ENCODE results near the gene CENPT. TPM values are rescaled to one million over a fixed set of nuclear protein-coding genes. Genes with fewer than 3 reads are reported as not detected.

Gene CENPT
- total and polyA plus RNA-seq, 2 of the 13 experiments (the other 11 are each of a cell fraction or from before 2014, with no cell fraction given), result 40.9 to 43.3 TPM

DNA sequence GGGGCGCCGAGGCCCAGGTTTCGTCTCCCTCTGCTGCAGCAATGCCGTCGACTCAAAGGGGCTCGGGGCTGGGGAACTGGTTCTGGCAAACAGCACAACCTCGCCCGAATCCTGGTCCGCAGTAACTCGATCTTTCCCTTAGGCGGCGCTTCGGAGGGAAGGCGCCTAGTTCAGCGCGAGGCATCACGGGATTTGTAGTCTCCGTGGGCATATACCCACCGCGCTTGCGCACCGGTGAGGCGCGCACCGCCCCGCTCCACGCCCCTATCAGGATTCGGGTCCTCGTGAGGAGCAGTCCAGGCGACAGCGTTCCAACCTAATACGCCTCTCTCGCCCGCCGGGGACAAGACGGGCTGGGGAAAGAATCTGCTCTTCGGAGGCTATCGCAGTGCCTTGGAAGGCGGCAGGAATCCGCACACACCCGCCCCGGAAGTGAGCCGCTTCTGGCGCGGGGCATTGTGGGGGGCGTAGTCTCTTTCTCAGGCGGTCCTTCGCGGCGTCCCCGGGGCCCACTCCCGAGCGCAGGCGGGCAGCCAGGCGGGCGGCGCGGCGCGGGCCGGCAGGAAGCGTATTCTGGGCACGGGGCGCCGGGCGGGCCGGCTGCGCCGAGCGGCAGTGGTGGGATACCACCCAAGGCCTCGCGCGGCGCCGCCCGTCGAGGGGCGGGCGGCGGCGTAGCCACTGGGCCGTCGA is 5.5 kb downstream of the CENPT start, which contains the start of gene THAP11 (continued):
- TF ChIP-seq, protein P1, sequence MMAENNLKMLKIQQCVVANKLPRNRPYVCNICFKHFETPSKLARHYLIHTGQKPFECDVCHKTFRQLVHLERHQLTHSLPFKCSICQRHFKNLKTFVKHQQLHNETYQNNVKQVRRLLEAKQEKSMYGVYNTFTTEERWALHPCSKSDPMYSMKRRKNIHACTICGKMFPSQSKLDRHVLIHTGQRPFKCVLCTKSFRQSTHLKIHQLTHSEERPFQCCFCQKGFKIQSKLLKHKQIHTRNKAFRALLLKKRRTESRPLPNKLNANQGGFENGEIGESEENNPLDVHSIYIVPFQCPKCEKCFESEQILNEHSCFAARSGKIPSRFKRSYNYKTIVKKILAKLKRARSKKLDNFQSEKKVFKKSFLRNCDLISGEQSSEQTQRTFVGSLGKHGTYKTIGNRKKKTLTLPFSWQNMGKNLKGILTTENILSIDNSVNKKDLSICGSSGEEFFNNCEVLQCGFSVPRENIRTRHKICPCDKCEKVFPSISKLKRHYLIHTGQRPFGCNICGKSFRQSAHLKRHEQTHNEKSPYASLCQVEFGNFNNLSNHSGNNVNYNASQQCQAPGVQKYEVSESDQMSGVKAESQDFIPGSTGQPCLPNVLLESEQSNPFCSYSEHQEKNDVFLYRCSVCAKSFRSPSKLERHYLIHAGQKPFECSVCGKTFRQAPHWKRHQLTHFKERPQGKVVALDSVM (CRISPR knock-in tag; IDR thresholded peaks at IDR 0.05), result peak; percentile 67
- TF ChIP-seq ZNF891 (CRISPR knock-in tag; IDR thresholded peaks at IDR 0.05), result peak; percentile 81; the same call in 1 of the 2 replicates
- no peak for TF ChIP-seq YY1 (IDR thresholded peaks at IDR 0.05; ENCODE audit: insufficient read depth, insufficient replicate concordance, low read depth, low read length)
- TF ChIP-seq, protein P2, sequence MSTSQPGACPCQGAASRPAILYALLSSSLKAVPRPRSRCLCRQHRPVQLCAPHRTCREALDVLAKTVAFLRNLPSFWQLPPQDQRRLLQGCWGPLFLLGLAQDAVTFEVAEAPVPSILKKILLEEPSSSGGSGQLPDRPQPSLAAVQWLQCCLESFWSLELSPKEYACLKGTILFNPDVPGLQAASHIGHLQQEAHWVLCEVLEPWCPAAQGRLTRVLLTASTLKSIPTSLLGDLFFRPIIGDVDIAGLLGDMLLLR (CRISPR knock-in tag; IDR thresholded peaks at IDR 0.05), result no peak
- TF ChIP-seq, protein P3, sequence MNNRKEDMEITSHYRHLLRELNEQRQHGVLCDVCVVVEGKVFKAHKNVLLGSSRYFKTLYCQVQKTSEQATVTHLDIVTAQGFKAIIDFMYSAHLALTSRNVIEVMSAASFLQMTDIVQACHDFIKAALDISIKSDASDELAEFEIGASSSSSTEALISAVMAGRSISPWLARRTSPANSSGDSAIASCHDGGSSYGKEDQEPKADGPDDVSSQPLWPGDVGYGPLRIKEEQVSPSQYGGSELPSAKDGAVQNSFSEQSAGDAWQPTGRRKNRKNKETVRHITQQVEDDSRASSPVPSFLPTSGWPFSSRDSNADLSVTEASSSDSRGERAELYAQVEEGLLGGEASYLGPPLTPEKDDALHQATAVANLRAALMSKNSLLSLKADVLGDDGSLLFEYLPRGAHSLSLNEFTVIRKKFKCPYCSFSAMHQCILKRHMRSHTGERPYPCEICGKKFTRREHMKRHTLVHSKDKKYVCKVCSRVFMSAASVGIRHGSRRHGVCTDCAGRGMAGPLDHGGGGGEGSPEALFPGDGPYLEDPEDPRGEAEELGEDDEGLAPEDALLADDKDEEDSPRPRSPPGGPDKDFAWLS (CRISPR knock-in tag; IDR thresholded peaks at IDR 0.05; ENCODE audit: borderline replicate concordance), result no peak
- peak; percentile 61 for TF ChIP-seq ZNF563 (CRISPR knock-in tag; IDR thresholded peaks at IDR 0.05)
- TF ChIP-seq ARID2 (CRISPR knock-in tag; IDR thresholded peaks at IDR 0.05; ENCODE audit: borderline replicate concordance), result peak; percentile 79; the same call in 1 of the 2 replicates
- no peak for TF ChIP-seq ZNF260 (CRISPR knock-in tag; IDR thresholded peaks at IDR 0.05; ENCODE audit: borderline replicate concordance, low read depth)
- TF ChIP-seq TEAD3 (CRISPR knock-in tag; optimal IDR thresholded peaks at IDR 0.05; ENCODE audit: borderline replicate concordance), result peak; percentile 87
- TF ChIP-seq ZNF264 (CRISPR knock-in tag; IDR thresholded peaks at IDR 0.05), result peak; percentile 47; the same call in 1 of the 2 replicates
- TF ChIP-seq HMGA1 (CRISPR knock-in tag; conservative IDR thresholded peaks at IDR 0.05), result no peak
- TF ChIP-seq, protein P4, sequence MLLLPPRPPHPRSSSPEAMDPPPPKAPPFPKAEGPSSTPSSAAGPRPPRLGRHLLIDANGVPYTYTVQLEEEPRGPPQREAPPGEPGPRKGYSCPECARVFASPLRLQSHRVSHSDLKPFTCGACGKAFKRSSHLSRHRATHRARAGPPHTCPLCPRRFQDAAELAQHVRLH (CRISPR knock-in tag; IDR thresholded peaks at IDR 0.05; ENCODE audit: borderline replicate concordance, low read depth), result peak; percentile 85; the same call in 1 of the 2 replicates
- TF ChIP-seq, protein P5, sequence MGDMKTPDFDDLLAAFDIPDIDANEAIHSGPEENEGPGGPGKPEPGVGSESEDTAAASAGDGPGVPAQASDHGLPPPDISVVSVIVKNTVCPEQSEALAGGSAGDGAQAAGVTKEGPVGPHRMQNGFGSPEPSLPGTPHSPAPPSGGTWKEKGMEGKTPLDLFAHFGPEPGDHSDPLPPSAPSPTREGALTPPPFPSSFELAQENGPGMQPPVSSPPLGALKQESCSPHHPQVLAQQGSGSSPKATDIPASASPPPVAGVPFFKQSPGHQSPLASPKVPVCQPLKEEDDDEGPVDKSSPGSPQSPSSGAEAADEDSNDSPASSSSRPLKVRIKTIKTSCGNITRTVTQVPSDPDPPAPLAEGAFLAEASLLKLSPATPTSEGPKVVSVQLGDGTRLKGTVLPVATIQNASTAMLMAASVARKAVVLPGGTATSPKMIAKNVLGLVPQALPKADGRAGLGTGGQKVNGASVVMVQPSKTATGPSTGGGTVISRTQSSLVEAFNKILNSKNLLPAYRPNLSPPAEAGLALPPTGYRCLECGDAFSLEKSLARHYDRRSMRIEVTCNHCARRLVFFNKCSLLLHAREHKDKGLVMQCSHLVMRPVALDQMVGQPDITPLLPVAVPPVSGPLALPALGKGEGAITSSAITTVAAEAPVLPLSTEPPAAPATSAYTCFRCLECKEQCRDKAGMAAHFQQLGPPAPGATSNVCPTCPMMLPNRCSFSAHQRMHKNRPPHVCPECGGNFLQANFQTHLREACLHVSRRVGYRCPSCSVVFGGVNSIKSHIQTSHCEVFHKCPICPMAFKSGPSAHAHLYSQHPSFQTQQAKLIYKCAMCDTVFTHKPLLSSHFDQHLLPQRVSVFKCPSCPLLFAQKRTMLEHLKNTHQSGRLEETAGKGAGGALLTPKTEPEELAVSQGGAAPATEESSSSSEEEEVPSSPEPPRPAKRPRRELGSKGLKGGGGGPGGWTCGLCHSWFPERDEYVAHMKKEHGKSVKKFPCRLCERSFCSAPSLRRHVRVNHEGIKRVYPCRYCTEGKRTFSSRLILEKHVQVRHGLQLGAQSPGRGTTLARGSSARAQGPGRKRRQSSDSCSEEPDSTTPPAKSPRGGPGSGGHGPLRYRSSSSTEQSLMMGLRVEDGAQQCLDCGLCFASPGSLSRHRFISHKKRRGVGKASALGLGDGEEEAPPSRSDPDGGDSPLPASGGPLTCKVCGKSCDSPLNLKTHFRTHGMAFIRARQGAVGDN (CRISPR knock-in tag; IDR thresholded peaks at IDR 0.05), result peak; percentile 74
- TF ChIP-seq ZNF205 (CRISPR knock-in tag; IDR thresholded peaks at IDR 0.05), result peak; percentile 76; the same call in 1 of the 2 replicates
